ENCODE data around the gene CLEC2D. TPM values are rescaled to one million over a fixed set of nuclear protein-coding genes. Genes with fewer than 3 reads are reported as not detected.
"Not testable (repeated sequence)": the region's sequence is repeated elsewhere in the genome, so short reads cannot be mapped to it uniquely, and the experiment has no call there.

CLEC2D gene
- total and polyA plus RNA-seq, 10 of the 15 experiments (the other 5 are each of a cell fraction or from before 2014, with no cell fraction given), result 4.6 to 29.8 (median 16.0) TPM

DNA sequence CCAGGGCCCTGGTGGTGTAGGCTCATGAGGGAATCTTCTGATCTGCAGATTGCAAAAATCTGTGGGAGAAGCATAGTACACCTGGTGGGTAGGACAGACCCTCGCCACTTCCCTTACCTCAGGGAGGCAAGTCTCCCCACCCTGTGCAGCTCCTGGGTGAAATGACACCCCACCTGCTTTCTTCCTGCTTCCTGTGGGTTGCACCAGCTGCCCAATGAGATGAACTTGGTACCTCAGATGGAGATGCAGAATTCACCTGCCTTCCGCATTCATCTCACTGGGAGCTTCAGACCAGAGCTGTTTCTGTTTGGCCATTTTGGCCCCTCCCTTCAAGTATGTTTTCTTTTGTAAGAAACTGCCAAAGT lies 4.7 kb downstream of the CLEC2D start:
- ATAC-seq (no peak), DNase-seq (ENCODE audit: low read depth, low spot score) (no peak), FAIRE-seq (peak; percentile 59)
- TF ChIP-seq YY1 (IDR thresholded peaks at IDR 0.05; ENCODE audit: low read depth, low read length), result peak; percentile 22; the same call in 1 of the 2 replicates
- TF ChIP-seq HCFC1 (IDR thresholded peaks at IDR 0.05; ENCODE audit: low read length), result no peak
- peaks cover 14% of the 10 kb centered on the region for H3K9me3 ChIP-seq (replicated peaks; ENCODE audit: control insufficient read depth, insufficient read depth, low read length)
- ChIA-PET CTCF (interaction anchor here (1.0 to 1.5 kb wide), 3 partner anchors 25 to 40 kb away, joined by 3 to 4 read pairs (median 3); no protein-coding TSS in a partner anchor), POLR2A (interaction anchor here (1.0 kb wide), 1 partner anchor 28 kb away, joined by 3 read pairs; no protein-coding TSS in a partner anchor), RAD21 (ENCODE audit: unreplicated experiment) (interaction anchor here (0.9 kb wide), 1 partner anchor 68 kb away, joined by 6 read pairs; no protein-coding TSS in a partner anchor), SMC1A (ENCODE audit: uncharacterized antibody, unreplicated experiment) (no interaction called here)
- peaks cover 20% of the 10 kb centered on the region for H3K4me1 ChIP-seq (ENCODE audit: control insufficient read depth, insufficient read depth, low read length)
- peak overlapping the region; percentile 93 for H3K4me2 ChIP-seq (ENCODE audit: control insufficient read depth, insufficient read depth)
- H2AFZ ChIP-seq (ENCODE audit: control insufficient read depth, low read depth, low read length), result no peak overlapping the region
- no TSS peak for BruUV-seq (replicated peaks)
- peak overlapping the region; percentile 91 for H3K27ac ChIP-seq (ENCODE audit: control insufficient read depth, insufficient read depth)
- peak overlapping the region; percentile 71 for H3K9ac ChIP-seq (ENCODE audit: control insufficient read depth, insufficient read depth, low read length)
- peak overlapping the region; percentile 61 for H3K4me3 ChIP-seq
- peaks cover 93% of the 10 kb centered on the region for H3K79me2 ChIP-seq (ENCODE audit: control insufficient read depth, insufficient read depth, low read length)
- 47% methylated on average over 2 of the region's 2 CpGs for WGBS (ENCODE audit: insufficient coverage, insufficient replicate concordance, low lambda C conversion rate, missing lambda C conversion rate)
- in situ Hi-C loops (cut with MboI), result loop anchor here (25.0 kb wide), 1 partner anchor 1037 kb away; no protein-coding TSS in a partner anchor
- H4K20me1 ChIP-seq (ENCODE audit: control insufficient read depth, insufficient read depth), result no peaks in the 10 kb centered on the region
- intact Hi-C loops (cut with micrococcal nuclease; ENCODE audit: unreplicated experiment), result no loop called here
- H3K36me3 ChIP-seq (ENCODE audit: control insufficient read depth in 2 of 2, insufficient read depth in 2 of 2, low read length in 1 of 2), result peaks cover 0 to 8% of the 10 kb centered on the region in 2 experiments; a peak in 1 of 4 replicates
- peaks cover 0 to 2% of the 10 kb centered on the region in 2 experiments; a peak in 1 of 4 replicates for H3K27me3 ChIP-seq (replicated peaks in 1 of 2; ENCODE audit: control insufficient read depth in 2 of 2, insufficient read depth in 2 of 2, low read length in 1 of 2)

DNA sequence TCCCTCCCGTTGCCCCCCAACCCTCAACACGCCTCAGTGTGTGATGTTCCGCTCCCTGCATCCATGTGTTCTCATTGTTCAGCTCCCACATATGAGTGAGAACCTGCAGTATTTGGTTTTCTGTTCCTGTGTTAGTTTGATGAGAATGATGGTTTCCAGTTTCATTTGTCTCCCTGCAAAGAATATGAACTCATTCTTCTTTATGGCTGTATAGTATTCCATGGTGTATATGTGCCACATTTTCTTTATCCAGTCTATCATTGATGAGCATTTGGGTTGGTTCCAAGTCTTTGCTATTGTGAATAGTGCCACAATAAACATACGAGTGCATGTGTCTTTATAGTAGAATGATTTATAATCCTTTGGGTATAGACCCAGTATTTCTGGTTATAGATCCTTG lies 13.0 kb downstream of the CLEC2D start:
- peaks cover 32% of the 10 kb centered on the region for H3K9me3 ChIP-seq (replicated peaks; ENCODE audit: control insufficient read depth, insufficient read depth, low read length)
- H3K4me1 ChIP-seq (ENCODE audit: control insufficient read depth, insufficient read depth, low read length); BruUV-seq (replicated peaks); H4K20me1 ChIP-seq (ENCODE audit: control insufficient read depth, insufficient read depth); DNase-seq (ENCODE audit: low read depth, low spot score); ATAC-seq; intact Hi-C loops (cut with micrococcal nuclease; ENCODE audit: unreplicated experiment); H2AFZ ChIP-seq (ENCODE audit: control insufficient read depth, low read depth, low read length); H3K27me3 ChIP-seq (replicated peaks in 1 of 2; ENCODE audit: control insufficient read depth in 2 of 2, insufficient read depth in 2 of 2, low read length in 1 of 2); H3K4me3 ChIP-seq; FAIRE-seq; H3K27ac ChIP-seq (ENCODE audit: control insufficient read depth, insufficient read depth); H3K9ac ChIP-seq (ENCODE audit: control insufficient read depth, insufficient read depth, low read length); RAD21 ChIA-PET (ENCODE audit: unreplicated experiment); in situ Hi-C loops (cut with MboI); H3K4me2 ChIP-seq (ENCODE audit: control insufficient read depth, insufficient read depth): not testable (repeated sequence)
- ChIA-PET SMC1A (ENCODE audit: uncharacterized antibody, unreplicated experiment) (interaction anchor here (0.8 to 1.6 kb wide), 5 partner anchors 12 to 32 kb away, joined by 3 to 8 read pairs (median 4); partner anchors contain the start of gene CLEC2D), CTCF (interaction anchor here (5.0 kb wide), 1 partner anchor 25 kb away, joined by 24 read pairs; no protein-coding TSS in a partner anchor), POLR2A (interaction anchor here (0.7 to 1.2 kb wide), 2 partner anchors 17 to 21 kb away, joined by 3 read pairs; no protein-coding TSS in a partner anchor)
- H3K79me2 ChIP-seq (ENCODE audit: control insufficient read depth, insufficient read depth, low read length), result peaks cover 67% of the 10 kb centered on the region
- WGBS (ENCODE audit: insufficient coverage, insufficient replicate concordance, low lambda C conversion rate, missing lambda C conversion rate), result 98% methylated on average over 4 of the region's 4 CpGs
- H3K36me3 ChIP-seq (ENCODE audit: control insufficient read depth in 2 of 2, insufficient read depth in 2 of 2, low read length in 1 of 2), result peaks cover 0 to 34% of the 10 kb centered on the region in 2 experiments; a peak in 2 of 4 replicates

DNA sequence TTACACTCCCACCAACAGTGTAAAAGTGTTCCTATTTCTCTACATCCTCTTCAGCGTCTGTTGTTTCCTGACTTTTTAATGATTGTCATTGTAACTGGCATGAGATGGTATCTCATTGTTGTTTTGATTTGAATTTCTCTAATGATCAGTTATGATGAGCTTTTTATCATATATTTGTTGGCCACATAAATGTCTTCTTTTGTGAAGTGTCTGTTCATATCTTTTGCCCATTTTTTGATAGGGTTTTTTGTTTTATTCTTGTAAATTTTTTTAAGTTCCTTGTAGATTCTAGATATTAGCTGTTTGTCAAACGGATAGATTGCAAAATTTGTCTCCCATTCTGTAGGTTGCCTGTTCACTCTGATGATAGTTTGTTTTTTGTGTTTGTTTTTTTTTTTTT lies 13.4 kb downstream of the CLEC2D start:
- H4K20me1 ChIP-seq (ENCODE audit: control insufficient read depth, insufficient read depth); H2AFZ ChIP-seq (ENCODE audit: control insufficient read depth, low read depth, low read length); H3K9ac ChIP-seq (ENCODE audit: control insufficient read depth, insufficient read depth, low read length); H3K27me3 ChIP-seq (replicated peaks in 1 of 2; ENCODE audit: control insufficient read depth in 2 of 2, insufficient read depth in 2 of 2, low read length in 1 of 2); H3K4me3 ChIP-seq; intact Hi-C loops (cut with micrococcal nuclease; ENCODE audit: unreplicated experiment); H3K4me2 ChIP-seq (ENCODE audit: control insufficient read depth, insufficient read depth); DNase-seq (ENCODE audit: low read depth, low spot score); BruUV-seq (replicated peaks); RAD21 ChIA-PET (ENCODE audit: unreplicated experiment); H3K4me1 ChIP-seq (ENCODE audit: control insufficient read depth, insufficient read depth, low read length); FAIRE-seq; in situ Hi-C loops (cut with MboI); ATAC-seq; H3K27ac ChIP-seq (ENCODE audit: control insufficient read depth, insufficient read depth): not testable (repeated sequence)
- Histone ChIP-seq H3K79me2 (ENCODE audit: control insufficient read depth, insufficient read depth, low read length) (peaks cover 63% of the 10 kb centered on the region), H3K9me3 (replicated peaks; ENCODE audit: control insufficient read depth, insufficient read depth, low read length) (peaks cover 31% of the 10 kb centered on the region), H3K36me3 (ENCODE audit: control insufficient read depth in 2 of 2, insufficient read depth in 2 of 2, low read length in 1 of 2) (peaks cover 0 to 31% of the 10 kb centered on the region in 2 experiments; a peak in 2 of 4 replicates)
- ChIA-PET CTCF (interaction anchor here (5.0 kb wide), 1 partner anchor 24 kb away, joined by 24 read pairs; no protein-coding TSS in a partner anchor), SMC1A (ENCODE audit: uncharacterized antibody, unreplicated experiment) (interaction anchor here (1.1 kb wide), 1 partner anchor 11 kb away, joined by 4 read pairs; no protein-coding TSS in a partner anchor), POLR2A (interaction anchor here (0.7 to 1.2 kb wide), 3 partner anchors 15 to 20 kb away, joined by 3 to 4 read pairs (median 3); no protein-coding TSS in a partner anchor)
- WGBS (ENCODE audit: insufficient coverage, insufficient replicate concordance, low lambda C conversion rate, missing lambda C conversion rate), result 60% methylated on average over 2 of the region's 2 CpGs

Data from GM12878 (cell line).